ENCODE results near the gene EGFR.
A peak's percentile ranks its signal among the peaks of the same experiment; 100 is the strongest.

Gene EGFR

DNA sequence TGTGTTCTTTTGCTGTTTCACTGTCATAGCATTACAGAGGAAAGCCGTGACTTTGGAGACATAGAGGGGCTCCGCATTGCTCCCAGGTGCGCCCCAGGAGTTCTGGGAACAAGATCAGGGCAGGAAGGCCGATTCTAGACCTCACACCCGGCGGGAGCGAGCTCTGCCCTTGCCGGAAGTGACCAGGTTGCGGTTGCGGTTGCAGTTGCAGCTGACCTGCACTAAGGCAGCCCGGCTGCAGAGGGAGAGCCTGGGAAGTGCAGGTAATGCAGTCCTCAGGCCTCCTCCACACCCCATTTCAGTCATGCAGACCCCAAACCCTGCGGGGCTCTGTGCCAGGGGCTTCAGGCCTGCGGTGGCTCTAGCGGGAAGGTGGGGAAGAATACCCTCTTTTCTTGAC lies 216.3 kb downstream of the EGFR start:
- DNase-seq, result no peak

DNA sequence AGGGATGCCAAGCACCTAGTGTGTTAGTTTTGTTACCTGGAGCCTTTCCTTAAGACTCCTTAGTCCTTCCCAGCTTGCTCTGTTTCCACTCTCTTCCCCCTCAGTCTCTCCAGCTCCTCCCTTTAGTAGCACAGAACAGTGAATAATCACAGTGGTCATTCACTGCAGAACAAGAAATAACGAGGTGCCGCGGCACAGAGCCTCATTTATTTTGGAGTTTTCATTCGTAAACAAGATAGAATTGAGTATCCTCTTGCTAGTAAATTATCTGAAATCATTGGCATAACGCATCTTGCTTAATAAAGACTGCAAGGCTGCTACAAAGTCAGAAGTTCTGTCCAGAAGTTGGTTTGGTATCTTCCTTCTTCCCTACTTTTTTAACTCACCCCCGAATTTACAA lies 217.0 kb downstream of the EGFR start:
- no peak for DNase-seq

DNA sequence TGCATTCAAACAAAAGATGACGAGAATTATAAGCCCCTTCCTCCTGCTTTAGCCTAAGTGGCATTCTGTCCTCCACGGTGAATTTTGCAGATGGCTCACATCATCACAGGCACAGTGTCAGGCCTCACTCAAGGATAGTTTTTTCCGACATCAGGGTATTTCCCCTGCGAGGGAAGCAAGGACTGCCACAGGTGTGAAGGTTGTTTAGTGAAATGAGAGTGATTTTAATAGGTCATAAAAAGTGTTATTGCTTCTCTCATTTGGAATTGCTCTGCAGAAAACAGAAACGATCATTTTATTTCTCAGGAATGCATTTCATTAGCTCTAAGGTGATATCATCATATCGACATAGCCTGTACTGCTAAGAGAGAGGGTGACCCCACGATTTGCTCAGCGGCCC lies 217.7 kb downstream of the EGFR start:
- no peak for DNase-seq

DNA sequence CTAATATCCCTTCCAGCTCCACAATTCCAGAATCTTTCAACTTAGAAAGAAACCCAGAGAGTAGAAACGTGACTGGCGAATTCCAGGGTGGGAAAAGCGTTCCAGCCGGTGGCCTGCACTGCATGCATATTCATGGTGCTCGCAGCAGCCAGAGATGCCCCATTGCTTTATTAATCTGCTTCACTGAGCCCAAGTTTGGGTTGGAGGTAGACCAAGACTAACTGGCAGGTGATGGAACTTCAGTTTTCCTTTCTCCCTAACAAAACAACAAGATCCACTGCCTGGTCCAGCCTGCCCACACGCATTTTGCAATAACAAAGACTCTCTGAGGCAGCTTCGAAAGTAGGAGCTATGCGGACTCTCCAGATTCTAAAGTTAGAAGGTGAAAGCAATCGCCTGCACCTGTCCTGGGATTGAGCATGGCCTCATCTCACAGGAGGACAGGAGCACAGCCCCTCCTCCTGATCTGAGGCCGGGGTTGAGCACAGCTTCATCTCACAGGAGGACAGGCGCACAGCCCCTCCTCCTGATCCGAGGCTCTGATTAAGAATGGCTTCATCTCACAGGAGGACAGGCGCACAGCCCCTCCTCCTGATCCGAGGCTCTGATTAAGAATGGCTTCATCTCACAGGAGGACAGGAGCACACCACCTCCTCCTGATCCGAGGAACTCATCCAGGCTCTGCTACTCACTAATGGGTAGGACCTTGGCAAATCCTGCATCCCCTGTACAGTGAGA lies 218.5 kb downstream of the EGFR start:
- no peak for DNase-seq

DNA sequence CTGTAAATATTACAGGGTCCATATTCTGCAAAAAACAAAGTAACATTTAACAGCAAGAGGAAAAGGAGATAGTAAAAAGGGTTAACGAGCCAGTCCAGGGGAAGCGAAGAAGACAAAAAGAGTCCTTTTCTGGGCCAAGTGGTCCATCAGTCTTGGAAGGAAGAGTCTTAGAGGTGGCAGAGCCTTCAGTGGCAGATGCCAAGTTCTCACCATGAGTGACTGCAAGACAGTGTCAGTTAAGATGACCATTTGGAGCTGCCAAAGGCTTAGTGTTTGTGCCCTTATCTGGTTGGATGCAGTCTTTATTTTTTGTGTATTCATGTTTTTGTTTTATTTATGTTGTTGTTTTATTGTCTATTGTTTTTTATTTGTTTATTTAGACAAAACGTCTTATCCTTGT lies 220.6 kb downstream of the EGFR start:
- no peak for DNase-seq

DNA sequence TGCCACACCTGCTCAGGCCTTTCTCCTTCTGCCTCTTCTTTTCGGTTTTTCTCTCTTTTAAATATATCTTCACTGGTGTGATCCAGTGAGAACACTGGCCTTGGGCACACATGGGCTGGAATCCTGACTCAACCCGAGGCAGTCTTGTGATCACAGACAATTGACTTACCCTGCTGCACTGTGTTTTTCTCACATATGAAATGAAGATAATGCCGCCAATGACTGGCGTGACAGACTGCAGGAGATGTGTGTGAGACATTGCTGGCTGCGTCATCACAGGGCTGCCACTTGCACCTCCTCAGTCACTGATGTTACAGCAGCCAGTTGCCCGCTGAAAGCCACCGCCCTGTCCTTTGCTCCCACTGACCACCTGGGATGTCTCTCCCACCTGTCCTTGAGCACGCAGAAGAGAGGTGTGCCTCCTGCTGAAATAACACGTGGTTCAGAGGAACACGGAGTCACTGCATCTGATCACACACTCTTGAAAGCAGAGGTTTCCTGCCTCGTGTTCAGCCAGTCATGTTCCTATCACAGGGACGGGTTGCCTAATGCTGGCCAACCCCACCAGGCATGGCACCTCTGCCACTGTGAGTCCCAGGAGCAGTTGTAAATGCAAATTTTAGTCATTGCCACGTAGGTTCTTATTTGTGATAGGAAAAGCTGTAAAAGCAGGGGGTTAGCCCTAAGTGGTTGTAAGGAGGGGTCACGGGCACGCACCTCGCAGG lies 221.8 kb downstream of the EGFR start:
- no peak for DNase-seq

DNA sequence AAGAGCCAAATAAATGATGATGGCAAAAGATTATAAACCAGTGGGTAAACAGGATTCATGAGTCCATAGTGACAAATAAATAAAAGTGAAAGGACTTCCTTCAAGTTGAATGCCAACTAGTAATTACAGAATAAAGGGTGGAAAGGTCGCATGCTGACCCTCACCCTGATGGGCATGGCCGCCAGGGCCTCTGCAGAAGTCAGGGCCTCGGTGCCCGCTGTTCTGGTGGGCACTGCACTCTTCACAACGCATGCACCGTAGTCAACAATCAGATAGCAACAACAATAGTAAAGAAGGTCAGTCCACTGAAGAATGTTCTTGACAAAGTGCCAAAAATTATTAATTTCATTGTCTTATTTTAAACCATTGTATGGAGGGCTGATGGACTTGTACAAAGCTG lies 223.1 kb downstream of the EGFR start:
- DNase-seq, result no peak

DNA sequence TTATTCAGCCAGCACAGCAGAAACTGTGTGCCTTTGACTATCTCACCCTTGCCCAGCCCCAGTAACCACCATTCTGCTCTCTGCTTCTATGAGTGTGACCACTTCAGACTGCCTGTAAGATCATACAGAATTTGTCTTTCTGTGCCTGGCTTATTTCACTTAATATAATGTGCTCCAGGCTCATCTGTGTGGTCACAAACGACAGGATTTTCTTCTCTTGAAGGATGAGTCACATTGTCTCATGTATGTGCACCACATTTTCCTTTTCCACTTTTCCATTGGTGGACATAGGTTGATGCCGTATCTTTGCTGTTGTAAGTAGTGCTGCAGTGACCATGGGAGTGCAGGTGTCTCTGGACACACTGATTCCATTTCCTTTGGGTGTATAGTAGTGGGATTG lies 223.8 kb downstream of the EGFR start:
- no peak for DNase-seq

DNA sequence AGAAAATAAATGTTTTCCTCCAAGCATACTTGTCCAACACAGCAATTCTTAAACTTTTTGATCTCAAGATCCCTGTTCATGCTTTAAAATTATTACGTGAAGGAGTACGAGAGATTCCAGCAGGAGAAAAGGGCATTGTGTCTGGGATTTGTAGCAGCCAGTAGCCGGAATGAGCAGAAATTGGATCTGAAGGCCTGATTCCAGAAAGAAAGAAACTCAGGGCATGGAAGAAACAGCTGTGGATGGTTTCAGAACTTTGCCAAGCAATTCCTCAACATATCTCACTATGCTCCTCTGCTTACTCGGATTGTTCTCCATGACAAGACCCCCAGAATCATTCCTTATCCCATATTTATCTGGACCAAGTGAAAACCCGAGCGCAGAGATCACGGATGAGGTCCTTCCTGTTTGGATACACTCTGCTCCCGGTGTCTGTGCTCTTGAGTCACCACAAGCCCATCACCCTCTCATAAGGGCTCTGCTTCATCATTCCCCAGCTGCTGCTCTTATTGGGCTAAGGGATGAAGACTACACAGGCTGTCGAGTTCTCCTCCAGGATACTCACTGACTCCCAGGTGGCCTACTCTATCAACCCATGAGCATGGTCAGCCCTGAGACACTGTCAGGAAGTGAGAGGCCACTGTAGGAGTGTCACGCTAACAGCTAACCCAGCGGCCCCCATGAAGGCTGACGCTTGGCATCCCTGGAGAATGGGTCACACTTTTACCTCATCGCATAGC lies 225.4 kb downstream of the EGFR start:
- DNase-seq, result no peak

DNA sequence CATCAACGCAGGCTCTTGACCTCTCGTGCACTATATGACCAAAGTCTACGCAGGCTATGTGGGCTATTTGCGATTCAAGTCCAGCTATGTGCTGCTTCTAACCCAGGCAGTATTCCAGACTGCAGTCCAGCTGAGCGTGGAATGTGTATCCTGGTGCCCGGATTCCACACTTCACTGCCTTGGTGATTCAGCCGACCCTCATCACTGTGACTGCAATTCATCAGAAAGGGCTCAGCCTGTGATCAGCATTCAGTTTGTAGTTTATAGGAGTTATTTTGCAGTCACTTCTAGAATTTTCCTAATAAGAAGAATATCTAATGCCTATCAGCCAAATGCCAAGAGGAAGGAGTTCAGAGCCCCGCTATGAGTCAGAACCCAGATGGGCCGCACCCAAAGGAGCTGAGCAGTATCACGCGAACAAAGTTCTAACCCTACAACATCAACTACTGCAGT lies 226.5 kb downstream of the EGFR start:
- DNase-seq, result no peak

DNA sequence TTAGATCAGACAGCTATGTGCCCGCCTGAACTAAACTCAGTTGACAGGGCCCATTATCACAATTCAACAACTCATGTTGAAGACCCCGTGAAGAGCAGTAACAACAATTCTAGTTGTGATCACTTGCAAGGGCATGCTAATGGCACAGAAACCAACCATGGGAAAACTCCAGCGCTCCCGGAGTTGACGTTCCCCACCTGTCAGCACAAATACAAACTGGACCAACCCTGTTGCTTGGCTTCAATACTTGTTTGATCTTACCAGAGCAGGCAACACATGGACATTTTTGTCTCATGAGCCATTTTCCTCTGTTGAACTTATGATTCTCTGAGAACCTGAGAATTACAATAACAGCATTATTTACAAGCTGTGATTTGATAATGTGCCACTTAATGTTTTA lies 227.4 kb downstream of the EGFR start:
- no peak for DNase-seq

DNA sequence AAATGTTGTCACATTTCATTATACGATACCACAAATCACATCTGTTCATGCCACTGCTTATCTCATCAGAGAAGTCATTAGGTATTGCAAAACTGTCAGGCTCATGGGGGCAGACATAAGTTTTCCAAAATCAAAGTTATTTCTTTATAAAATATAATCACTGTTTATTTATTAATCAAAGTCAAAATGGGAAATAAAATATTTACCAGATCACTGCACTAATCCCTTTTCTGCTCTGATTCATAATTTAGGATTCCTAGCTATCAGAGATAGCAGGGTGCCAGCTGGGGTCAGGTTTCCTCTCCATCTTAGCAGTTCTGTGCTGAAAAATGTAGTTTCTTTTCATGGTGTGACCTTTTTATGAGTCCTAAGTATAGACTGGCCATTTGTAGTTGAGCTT lies 228.6 kb downstream of the EGFR start:
- DNase-seq, result no peak

DNA sequence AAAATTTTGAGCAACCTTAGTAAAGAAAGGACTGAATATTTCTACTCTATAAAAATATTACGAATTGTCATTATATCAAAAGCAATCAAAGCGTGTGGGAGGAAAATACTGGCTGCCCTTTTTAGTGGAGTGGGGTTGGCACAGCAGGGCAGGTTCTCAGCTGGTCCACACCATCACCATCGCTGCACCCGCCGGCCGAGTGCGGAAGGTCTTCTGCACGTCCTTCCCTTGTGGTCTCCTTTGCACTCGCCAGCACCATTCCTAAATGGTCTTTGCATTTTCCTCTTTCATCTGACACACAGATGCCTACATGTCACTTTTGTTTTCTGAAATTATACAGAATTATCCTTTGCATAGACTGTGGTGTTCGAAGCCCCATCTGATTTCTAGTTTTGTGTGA lies 229.7 kb downstream of the EGFR start:
- no peak for DNase-seq

DNA sequence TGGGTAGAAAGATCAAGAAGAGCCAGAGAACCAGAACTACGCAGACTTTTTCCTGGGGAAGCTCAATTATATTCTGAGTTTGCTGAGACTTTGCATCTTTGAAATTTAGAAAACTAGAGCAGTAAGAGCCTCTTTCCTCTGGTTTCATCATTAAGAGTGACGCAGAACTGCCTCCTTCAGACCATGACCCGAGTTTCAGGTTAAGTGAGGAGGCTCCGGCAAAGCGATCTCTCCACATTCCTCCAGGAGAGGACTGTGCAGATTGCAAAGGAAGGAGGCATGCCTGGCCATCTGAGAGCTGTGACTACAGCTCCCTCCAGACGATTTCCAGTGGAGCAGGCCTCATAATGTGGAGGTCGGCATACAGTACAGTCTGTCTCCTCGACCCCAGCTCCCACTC lies 230.5 kb downstream of the EGFR start:
- DNase-seq, result no peak

DNA sequence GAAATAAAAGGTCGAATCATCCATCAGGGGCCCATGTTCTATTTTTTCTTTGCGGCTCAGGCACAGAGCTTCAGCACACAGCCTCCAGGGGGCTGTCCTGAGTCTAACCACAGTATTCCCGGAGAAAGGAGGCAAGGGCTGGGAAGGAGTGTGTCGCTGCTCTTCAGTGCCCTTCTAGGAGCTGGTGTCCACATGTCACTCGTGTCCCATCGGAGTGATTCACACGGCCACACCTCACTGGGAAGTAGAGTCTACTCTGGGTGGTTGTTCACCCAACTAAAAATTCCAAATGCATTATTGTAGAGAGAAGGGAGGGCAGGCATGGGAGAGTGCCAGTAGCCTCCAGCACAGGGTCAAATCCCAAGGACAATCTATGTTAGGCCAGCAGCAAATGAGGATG lies 231.5 kb downstream of the EGFR start:
- peak; percentile 33 for DNase-seq

DNA sequence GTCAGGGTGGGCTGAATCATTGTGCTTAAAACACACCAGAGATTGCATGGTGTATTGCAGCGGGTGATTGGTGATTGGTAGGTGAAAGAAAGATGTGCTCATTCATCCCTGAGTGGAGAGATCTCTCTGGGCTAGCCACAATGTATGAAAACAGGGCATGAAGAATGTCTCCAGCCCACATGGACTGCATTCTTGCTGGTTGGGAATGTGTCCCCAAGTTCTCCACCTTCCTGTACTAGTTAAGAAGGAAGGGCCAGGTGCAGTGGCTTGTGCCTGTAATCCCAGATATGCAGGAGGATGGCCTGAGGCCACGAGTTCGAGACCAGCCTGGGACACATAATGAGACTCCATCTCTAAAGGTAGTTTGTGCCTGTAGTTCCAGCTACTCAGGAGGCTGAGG lies 232.5 kb downstream of the EGFR start:
- no peak for DNase-seq

DNA sequence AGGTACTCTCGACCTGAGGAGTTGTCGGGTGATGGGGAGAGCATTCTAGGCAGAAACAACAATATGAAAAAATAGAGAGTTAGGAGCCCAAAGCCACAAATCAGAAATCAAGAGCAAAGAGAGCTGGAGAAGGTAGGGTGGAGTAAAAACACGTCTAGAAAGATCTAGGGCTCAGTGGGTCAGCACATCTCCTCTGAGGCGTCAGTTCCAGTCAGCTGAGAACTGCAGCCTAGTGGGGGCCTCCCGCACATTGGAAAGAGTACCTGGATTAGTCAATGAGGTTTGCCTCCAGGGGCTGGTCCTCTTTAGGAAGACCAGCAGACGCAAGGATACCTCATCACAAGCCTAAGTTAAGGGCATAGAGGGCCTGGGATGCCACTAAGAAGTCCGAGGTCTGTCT lies 233.1 kb downstream of the EGFR start:
- no peak for DNase-seq

DNA sequence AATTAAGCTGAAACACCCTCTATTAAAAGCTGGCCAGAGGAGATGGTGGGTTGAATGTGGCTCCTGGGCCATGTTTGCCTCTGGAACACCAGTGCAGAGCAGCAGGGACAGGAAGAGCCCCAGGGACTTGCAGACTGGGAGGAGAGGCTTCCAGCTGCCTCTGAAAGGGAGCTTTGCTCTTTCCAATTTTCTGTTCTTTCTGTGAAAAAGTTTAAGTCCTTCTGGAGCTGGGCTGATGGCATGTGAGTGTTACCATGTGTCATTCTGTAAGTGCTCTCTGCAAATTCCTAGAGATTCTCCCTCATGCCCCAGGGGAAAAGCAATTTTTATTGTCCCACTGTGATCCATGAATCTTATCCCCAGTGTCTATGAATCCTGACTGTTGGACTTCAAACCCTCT lies 233.6 kb downstream of the EGFR start:
- no peak for DNase-seq

DNA sequence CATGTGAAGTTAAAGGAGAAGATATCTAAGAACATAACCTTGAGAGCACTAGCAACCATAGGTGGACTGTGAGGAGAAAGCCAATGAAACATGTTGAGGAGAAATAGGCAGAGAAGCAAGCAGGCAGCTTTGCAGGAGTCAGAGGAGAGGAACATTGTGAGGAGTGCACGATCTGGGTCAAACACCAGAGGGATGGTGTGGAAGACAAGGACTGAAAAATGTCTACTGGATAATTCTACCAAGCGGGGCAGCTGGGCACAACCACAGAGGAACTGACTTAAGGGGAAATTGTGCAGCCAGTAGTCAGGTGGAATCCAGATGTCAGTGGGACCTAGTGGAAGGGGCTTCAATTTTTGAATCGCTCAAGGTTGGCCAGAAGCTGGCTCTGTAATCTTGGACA lies 234.4 kb downstream of the EGFR start:
- no peak for DNase-seq

DNA sequence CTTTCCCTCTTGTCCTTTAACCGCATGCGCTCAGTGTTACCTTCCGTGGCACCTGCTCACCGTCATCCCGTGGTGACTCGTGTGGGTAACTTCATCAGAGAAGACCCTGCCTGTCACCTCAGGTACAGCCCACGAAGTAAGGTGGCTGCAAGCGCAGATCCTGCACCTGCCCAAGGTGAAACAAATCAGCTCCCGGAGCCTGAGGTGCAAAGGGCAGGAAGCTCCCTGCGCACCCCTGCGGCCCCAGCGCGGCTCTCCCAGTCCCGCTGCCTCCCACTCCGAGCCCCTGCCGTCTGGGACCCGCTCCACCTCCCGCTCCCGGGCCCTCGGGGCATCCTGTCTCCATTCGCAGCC lies 235.4 kb downstream of the EGFR start:
- DNase-seq, result no peak

DNA sequence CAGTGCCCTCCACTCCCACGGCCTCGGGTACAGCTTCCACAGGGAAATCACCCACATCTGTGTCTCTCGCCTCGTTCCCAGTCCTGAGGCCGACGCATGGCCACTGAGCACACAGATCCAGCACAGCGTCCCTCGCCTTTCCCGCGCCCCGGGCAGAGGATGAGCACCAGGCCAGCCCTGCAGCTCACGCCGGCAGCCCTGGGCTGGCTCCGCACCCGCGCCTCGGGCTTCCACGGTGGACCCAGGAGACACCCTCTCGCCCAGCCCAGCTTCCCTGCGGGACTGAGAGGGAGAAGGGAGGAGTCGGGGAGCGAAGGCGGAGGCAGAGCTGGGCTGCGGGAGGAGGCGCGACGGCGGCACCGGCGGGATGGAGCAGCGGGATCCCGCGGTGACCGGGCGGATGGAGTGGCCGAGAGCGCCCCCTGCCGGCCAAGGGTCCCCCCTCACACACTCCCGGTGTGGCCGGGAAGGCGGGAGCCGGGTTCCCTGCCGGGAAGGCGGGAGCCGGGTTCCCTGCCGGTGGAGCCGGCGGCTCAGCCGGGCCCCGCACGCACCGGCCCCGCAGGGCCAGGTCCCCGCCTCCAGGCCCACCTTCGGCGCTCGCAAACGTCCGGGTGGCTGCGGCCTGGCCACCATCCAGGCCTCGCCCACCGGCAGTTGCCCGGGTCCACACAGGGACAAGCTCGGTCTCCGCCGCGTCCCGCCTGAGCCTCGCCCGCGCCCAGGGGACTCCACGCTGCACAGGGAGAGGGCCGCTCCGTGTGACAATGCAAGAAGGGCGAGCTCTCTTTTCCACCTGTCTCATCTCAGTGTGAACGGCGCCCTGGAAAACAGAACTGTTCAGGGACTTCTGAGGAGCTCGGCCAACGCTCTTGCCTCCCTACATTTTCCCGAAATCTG lies 236.0 kb downstream of the EGFR start:
- DNase-seq, result peak; percentile 66

DNA sequence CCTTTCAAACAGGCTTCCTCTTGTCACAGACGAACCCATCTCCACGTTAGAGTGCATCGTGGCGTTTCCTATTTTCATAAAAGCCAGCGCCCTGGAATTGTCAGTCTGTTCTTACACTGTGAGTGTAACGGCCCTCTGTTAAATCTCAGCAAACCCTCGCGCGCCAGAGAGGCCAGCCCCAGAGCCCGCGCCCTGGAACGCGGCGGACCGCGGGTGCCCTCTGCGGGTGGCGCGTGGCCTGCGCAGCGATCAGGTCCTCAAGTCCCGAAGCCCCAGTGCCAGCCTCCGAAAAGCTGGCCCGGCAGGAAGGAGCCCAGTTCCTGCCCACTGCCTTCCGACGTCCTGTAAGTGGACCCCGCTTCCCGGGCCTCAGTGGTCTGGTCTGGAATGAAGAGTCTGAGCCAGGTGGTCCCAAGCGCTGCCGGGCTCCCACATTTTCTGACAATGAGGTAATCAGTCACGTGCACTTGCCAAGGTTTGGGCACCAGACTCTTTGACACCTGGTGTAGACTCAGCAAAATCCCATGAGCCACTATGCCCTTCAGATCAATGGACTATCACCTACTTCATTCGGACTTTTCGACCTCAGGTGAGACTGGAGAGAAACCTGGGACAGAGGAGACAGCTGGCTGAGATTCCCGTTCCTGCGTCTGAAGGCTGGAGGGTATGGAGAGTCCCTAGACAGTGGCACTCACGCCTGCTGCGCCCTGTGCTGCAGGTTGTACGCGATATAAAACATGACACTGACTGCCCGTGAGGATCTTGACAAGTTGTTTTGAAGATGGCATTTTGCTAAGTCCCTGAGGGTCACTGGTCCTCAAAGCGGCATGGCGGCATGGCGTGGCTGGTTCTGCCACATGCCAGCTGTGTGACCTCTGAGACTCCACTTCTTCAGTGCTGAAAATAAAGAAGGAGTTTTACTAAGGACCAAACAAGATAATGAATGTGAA lies 237.0 kb downstream of the EGFR start:
- DNase-seq, result peak; percentile 69

Measured in NCI-H1694 treated with DMSO at 0.1 percent for 48 hours (cell line).